ENCODE data around the gene SP100. TPM values are rescaled to one million over a fixed set of nuclear protein-coding genes. Genes with fewer than 3 reads are reported as not detected.

Gene SP100
- total and polyA plus RNA-seq, 2 of the 8 experiments (the other 6 are each of a cell fraction or from before 2014, with no cell fraction given): 0.06 to 1.1 TPM

DNA sequence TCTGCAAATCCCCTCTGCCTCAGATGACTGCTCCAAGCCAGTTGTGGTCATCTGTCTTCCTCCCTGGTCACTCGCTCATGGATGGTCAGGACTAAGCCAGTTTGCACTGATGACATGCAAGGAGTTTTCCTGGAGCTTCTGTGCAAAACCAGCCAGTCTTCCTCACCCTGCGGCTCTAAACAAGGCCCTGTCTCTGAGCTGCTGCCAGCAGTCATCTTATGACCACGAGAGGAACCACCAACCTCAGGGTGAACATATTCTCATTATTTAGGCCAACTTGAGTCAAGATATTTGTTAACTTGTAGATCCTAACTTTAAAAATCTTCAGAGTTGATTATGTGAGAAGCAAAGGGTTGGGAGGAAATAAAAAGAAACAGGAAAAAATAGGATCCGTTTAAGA lies 176.8 kb downstream of the SP100 start:
- no peak overlapping the region for H2BK20ac ChIP-seq (ENCODE audit: low read length)
- H4K20me1 ChIP-seq (replicated peaks in 1 of 2; ENCODE audit: control insufficient read depth in 1 of 2, insufficient read depth in 2 of 2, low read length in 2 of 2): no peaks in the 10 kb centered on the region
- H3K4me2 ChIP-seq (ENCODE audit: insufficient read depth in 1 of 2, low read depth in 2 of 2, low read length in 2 of 2): no peak overlapping the region
- H3K23me2 ChIP-seq (ENCODE audit: low read depth, low read length): no peaks in the 10 kb centered on the region
- H3K18ac ChIP-seq (ENCODE audit: extremely low read depth, low read length): no peak overlapping the region
- FAIRE-seq: no peak
- no peak overlapping the region for H2AFZ ChIP-seq (ENCODE audit: low read length)
- no peak overlapping the region for H2BK120ac ChIP-seq (replicated peaks; ENCODE audit: low read depth, low read length)
- no peak overlapping the region for H4K91ac ChIP-seq (replicated peaks; ENCODE audit: insufficient read length, low read length)
- no peak overlapping the region for H3K4me3 ChIP-seq (ENCODE audit: extremely low read depth in 1 of 4, insufficient read depth in 2 of 4, low read depth in 3 of 4, low read length in 4 of 4)
- no peak overlapping the region for H3K9ac ChIP-seq (replicated peaks in 1 of 4; ENCODE audit: extremely low read depth in 1 of 4, low read depth in 3 of 4, low read length in 3 of 4)
- no peak overlapping the region for H4K8ac ChIP-seq (ENCODE audit: extremely low read depth, insufficient read depth, low read length)
- H3K27me3 ChIP-seq (replicated peaks in 1 of 4; ENCODE audit: control insufficient read depth in 3 of 4, extremely low read depth in 1 of 4, insufficient read depth in 3 of 4, low read length in 3 of 4): no peaks in the 10 kb centered on the region
- H3K36me3 ChIP-seq (ENCODE audit: control insufficient read depth in 2 of 4, insufficient read depth in 4 of 4, low read length in 3 of 4): no peaks in the 10 kb centered on the region
- H3K79me2 ChIP-seq (ENCODE audit: control insufficient read depth in 1 of 2, insufficient read depth in 2 of 2, low read length in 2 of 2): no peaks in the 10 kb centered on the region
- no peak overlapping the region for H2AK5ac ChIP-seq (ENCODE audit: low read depth, low read length)
- H3K56ac ChIP-seq (replicated peaks; ENCODE audit: insufficient read length, low read depth, low read length): no peak overlapping the region
- no peak overlapping the region for H2BK5ac ChIP-seq (ENCODE audit: low read depth, low read length)
- H3K79me1 ChIP-seq (ENCODE audit: low read depth, low read length): no peaks in the 10 kb centered on the region
- H2BK15ac ChIP-seq (ENCODE audit: low read length): no peak overlapping the region
- no peak for DNase-seq (ENCODE audit: low read depth in 1 of 2, low spot score in 2 of 2)
- no peak overlapping the region for H3K4ac ChIP-seq (replicated peaks; ENCODE audit: insufficient read length, low read depth, low read length)
- WGBS, 2 experiments (ENCODE audit: extremely low coverage in 1 of 2, insufficient coverage in 1 of 2, insufficient read length in 1 of 2, insufficient replicate concordance in 2 of 2, low coverage in 1 of 2, low lambda C conversion rate in 2 of 2, missing lambda C conversion rate in 1 of 2): 91% methylated on average over 4 of the region's 4 CpGs; no CpG with 5 or more reads in 1 of the 2 experiments
- H3K9me3 ChIP-seq (ENCODE audit: insufficient read depth in 2 of 2, low read depth in 1 of 2, low read length in 1 of 2): no peaks in the 10 kb centered on the region
- TF ChIP-seq MAFK (IDR thresholded peaks at IDR 0.05; ENCODE audit: low read depth, low read length) (no peak), GABPA (IDR thresholded peaks at IDR 0.05; ENCODE audit: borderline replicate concordance, insufficient read depth, low read length) (no peak), RAD21 (IDR thresholded peaks at IDR 0.05 in 1 of 2, conservative IDR thresholded peaks at IDR 0.05 in 1 of 2; ENCODE audit: low read depth in 2 of 2, low read length in 2 of 2) (no peak), ZNF274 (IDR thresholded peaks at IDR 0.05; ENCODE audit: borderline replicate concordance, extremely low read depth, low read length) (no peak), NRF1 (IDR thresholded peaks at IDR 0.05; ENCODE audit: low read depth, low read length) (no peak), POLR2A (IDR thresholded peaks at IDR 0.05; ENCODE audit: control extremely low read depth in 1 of 2, low read depth in 2 of 2, low read length in 2 of 2) (no peak), CBX8 (IDR thresholded peaks at IDR 0.05; ENCODE audit: borderline replicate concordance, low read depth, low read length) (no peak), RFX5 (IDR thresholded peaks at IDR 0.05; ENCODE audit: borderline replicate concordance, low read depth, low read length) (no peak)
- TF ChIP-seq, protein P1, sequence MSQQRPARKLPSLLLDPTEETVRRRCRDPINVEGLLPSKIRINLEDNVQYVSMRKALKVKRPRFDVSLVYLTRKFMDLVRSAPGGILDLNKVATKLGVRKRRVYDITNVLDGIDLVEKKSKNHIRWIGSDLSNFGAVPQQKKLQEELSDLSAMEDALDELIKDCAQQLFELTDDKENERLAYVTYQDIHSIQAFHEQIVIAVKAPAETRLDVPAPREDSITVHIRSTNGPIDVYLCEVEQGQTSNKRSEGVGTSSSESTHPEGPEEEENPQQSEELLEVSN (IDR thresholded peaks at IDR 0.05): no peak
- TF ChIP-seq, protein P2, sequence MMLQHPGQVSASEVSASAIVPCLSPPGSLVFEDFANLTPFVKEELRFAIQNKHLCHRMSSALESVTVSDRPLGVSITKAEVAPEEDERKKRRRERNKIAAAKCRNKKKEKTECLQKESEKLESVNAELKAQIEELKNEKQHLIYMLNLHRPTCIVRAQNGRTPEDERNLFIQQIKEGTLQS (IDR thresholded peaks at IDR 0.05; ENCODE audit: insufficient read depth, low read depth, low read length): no peak
- no peak overlapping the region for H3K27ac ChIP-seq (ENCODE audit: low read depth, low read length)
- H3K14ac ChIP-seq (ENCODE audit: insufficient read length): no peak overlapping the region
- no peak overlapping the region for H4K5ac ChIP-seq (ENCODE audit: insufficient read length, low read depth, low read length)
- no peak overlapping the region for H3K23ac ChIP-seq (ENCODE audit: insufficient read length)
- ChIA-PET POLR2A (ENCODE audit: partially characterized antibody) (no interaction called here), CTCF (ENCODE audit: partially characterized antibody) (interaction anchor here (1.5 kb wide), 1 partner anchor 18 kb away, joined by 5 read pairs; no protein-coding TSS in a partner anchor)
- H3K4me1 ChIP-seq (replicated peaks in 1 of 4; ENCODE audit: control insufficient read depth in 3 of 4, insufficient read depth in 4 of 4, low read length in 3 of 4): no peaks in the 10 kb centered on the region; a peak in 1 of 7 replicates
- H2BK12ac ChIP-seq (ENCODE audit: low read depth, low read length): no peak overlapping the region
